Breast epithelium (tissue), 3 donors: ENCODE measurements around the gene SH2D6.

Experiments used
- CTCF ChIP-seq, 3 donors: fragments of 450-650 bp; IDR thresholded peaks; one replicate each; pipeline ENCODE4 v1.5.1; 2016 to 2017; ENCODE audit warnings: antibody characterized with exemption in 3 of 3, mild to moderate bottlenecking in 3 of 3, moderate library complexity in 3 of 3
- POLR2A ChIP-seq: fragments of 450-650 bp; IDR thresholded peaks from one replicate; pipeline ENCODE4 v1.6.1; 2016; ENCODE audit warnings: antibody characterized with exemption, mild to moderate bottlenecking, moderate library complexity
- POLR2AphosphoS5 ChIP-seq, 3 donors: sonication (generic); formaldehyde crosslinking; IDR thresholded peaks; one replicate each; pipeline ENCODE4 v1.6.1; 2017; ENCODE audit warnings: antibody characterized with exemption in 3 of 3

GRCh38 chr2:85430752-85431569 is 12.4 kb downstream of the SH2D6 start:
- TF ChIP-seq POLR2A, result no peak
- TF ChIP-seq CTCF (IDR thresholded peaks at IDR 0.05), result no peak
- TF ChIP-seq POLR2AphosphoS5 (IDR thresholded peaks at IDR 0.05), result no peak
